ENCODE data around the gene POLL. TPM values are rescaled to one million over a fixed set of nuclear protein-coding genes. Genes with fewer than 3 reads are reported as not detected.

The POLL gene
- total and polyA plus RNA-seq, 2 of the 4 experiments (the other 2 are of a cell fraction), result 6.3 to 23.7 TPM

- H4K8ac ChIP-seq (ENCODE audit: low read depth in 2 of 2, low read length in 2 of 2), result no peak overlapping the region
- H2AK5ac ChIP-seq (ENCODE audit: low read depth, low read length), result no peak overlapping the region
- intact Hi-C loops (cut with micrococcal nuclease), result no loop called here
- H3K9me3 ChIP-seq (ENCODE audit: control insufficient read depth, insufficient read depth, low read length), result no peaks in the 10 kb centered on the region
- H4K91ac ChIP-seq (ENCODE audit: insufficient read depth, low read depth, low read length), result no peak overlapping the region
- H3K9ac ChIP-seq (ENCODE audit: low read depth, low read length), result no peak overlapping the region
- no peaks in the 10 kb centered on the region for H4K20me1 ChIP-seq (ENCODE audit: insufficient read depth, low read length)
- no peak overlapping the region for H4K5ac ChIP-seq (ENCODE audit: low read depth, low read length)
- H2BK5ac ChIP-seq (ENCODE audit: low read depth, low read length, poor library complexity, severe bottlenecking), result no peak overlapping the region
- no peak overlapping the region for H2BK15ac ChIP-seq (ENCODE audit: low read depth, low read length)
- H3K36me3 ChIP-seq (ENCODE audit: control insufficient read depth, insufficient read depth, low read length), result peaks cover 11% of the 10 kb centered on the region
- BruUV-seq (replicated peaks), result no TSS peak
- no peak overlapping the region for H3K4me2 ChIP-seq (ENCODE audit: low read depth, low read length)
- ChIA-PET POLR2A (ENCODE audit: unreplicated experiment) (no interaction called here), CTCF (no interaction called here)
- H2AK9ac ChIP-seq (replicated peaks; ENCODE audit: low read depth, low read length, poor library complexity), result no peak overlapping the region
- no peak overlapping the region for H3K14ac ChIP-seq (replicated peaks; ENCODE audit: low read depth, low read length)
- in situ Hi-C loops (cut with MboI; ENCODE audit: low sequenced_read_pairs), result no loop called here
- H2AFZ ChIP-seq (replicated peaks; ENCODE audit: low read length, poor library complexity), result no peak overlapping the region
- no peak for DNase-seq
- TF ChIP-seq RAD21 (IDR thresholded peaks at IDR 0.05; ENCODE audit: low read length), result no peak
- no peak for TF ChIP-seq FOS (IDR thresholded peaks at IDR 0.05; ENCODE audit: low read depth, low read length)
- TF ChIP-seq CTCF (conservative IDR thresholded peaks at IDR 0.05; ENCODE audit: low read depth, low read length), result no peak
- TF ChIP-seq SMC3 (IDR thresholded peaks at IDR 0.05; ENCODE audit: low read depth, low read length), result no peak
- TF ChIP-seq USF2 (IDR thresholded peaks at IDR 0.05; ENCODE audit: low read depth, low read length), result no peak
- no peak for TF ChIP-seq RFX5 (IDR thresholded peaks at IDR 0.05; ENCODE audit: low read depth, low read length)
- no peak for TF ChIP-seq MAFK (IDR thresholded peaks at IDR 0.05; ENCODE audit: low read depth, low read length)
- TF ChIP-seq POLR2A (IDR thresholded peaks at IDR 0.05; ENCODE audit: low read depth, low read length), result no peak
- TF ChIP-seq RCOR1 (IDR thresholded peaks at IDR 0.05; ENCODE audit: insufficient replicate concordance, low read length), result no peak
- TF ChIP-seq BHLHE40 (IDR thresholded peaks at IDR 0.05; ENCODE audit: low read depth, low read length), result no peak
- TF ChIP-seq CEBPB (IDR thresholded peaks at IDR 0.05; ENCODE audit: low read depth, low read length), result no peak
- H3K9me1 ChIP-seq (ENCODE audit: insufficient read depth, low read length), result peaks cover 8% of the 10 kb centered on the region
- dilution Hi-C loops (cut with HindIII; ENCODE audit: low sequenced_read_pairs, unreplicated experiment), result no loop called here
- H3K56ac ChIP-seq (ENCODE audit: extremely low read depth, insufficient read depth, low read length), result no peak overlapping the region
- ATAC-seq (ENCODE audit: low read depth), result no peak
- H3K4ac ChIP-seq (ENCODE audit: low read depth, low read length), result no peak overlapping the region
- no peak overlapping the region for H3K27ac ChIP-seq (ENCODE audit: insufficient read depth, low read length)
- H3K4me1 ChIP-seq (ENCODE audit: control insufficient read depth, insufficient read depth, low read length), result no peaks in the 10 kb centered on the region
- no peak overlapping the region for H2BK20ac ChIP-seq (ENCODE audit: low read depth, low read length)
- WGBS, 2 experiments (ENCODE audit: extremely low coverage in 2 of 2, insufficient read length in 1 of 2), result no CpG with 5 or more reads among the region's 2 CpGs
- H3K18ac ChIP-seq (ENCODE audit: low read depth, low read length), result no peak overlapping the region
- H2BK120ac ChIP-seq (ENCODE audit: low read depth, low read length), result no peak overlapping the region
- no peaks in the 10 kb centered on the region for H3K79me1 ChIP-seq (ENCODE audit: low read depth in 1 of 2, low read length in 2 of 2)
- H3K4me3 ChIP-seq (ENCODE audit: insufficient read depth, low read depth, low read length), result no peak overlapping the region
- no peaks in the 10 kb centered on the region; the same call in 1 of the 2 replicates for H3K27me3 ChIP-seq (ENCODE audit: control insufficient read depth, insufficient read depth, low read length)
- no peak overlapping the region for H3K23ac ChIP-seq (ENCODE audit: low read depth, low read length)
Measured at GRCh38 chr10:101557541-101557940, 30.5 kb downstream of the POLL start.

Measured in IMR-90 (cell line).